ENCODE results near the gene RBM17.

DNA sequence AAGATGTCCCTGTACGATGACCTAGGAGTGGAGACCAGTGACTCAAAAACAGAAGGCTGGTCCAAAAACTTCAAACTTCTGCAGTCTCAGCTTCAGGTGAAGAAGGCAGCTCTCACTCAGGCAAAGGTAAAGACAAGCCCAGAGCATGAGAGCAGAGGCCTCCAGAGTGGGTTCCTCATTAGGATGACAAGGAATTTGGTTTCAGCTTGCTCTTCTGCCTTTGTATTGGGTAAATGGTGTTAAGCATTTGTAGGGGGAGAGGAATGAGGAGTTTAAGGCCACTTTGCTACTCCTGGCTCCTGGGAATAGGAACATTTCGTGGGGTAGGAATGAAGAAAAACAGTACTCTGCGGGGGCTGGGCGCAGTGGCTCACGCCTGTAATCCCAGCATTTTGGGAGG is 8.2 kb downstream of the RBM17 start:
- TF ChIP-seq, protein P1, sequence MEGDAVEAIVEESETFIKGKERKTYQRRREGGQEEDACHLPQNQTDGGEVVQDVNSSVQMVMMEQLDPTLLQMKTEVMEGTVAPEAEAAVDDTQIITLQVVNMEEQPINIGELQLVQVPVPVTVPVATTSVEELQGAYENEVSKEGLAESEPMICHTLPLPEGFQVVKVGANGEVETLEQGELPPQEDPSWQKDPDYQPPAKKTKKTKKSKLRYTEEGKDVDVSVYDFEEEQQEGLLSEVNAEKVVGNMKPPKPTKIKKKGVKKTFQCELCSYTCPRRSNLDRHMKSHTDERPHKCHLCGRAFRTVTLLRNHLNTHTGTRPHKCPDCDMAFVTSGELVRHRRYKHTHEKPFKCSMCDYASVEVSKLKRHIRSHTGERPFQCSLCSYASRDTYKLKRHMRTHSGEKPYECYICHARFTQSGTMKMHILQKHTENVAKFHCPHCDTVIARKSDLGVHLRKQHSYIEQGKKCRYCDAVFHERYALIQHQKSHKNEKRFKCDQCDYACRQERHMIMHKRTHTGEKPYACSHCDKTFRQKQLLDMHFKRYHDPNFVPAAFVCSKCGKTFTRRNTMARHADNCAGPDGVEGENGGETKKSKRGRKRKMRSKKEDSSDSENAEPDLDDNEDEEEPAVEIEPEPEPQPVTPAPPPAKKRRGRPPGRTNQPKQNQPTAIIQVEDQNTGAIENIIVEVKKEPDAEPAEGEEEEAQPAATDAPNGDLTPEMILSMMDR (IDR thresholded peaks at IDR 0.05) = no peak
- TF ChIP-seq POLR2A (IDR thresholded peaks at IDR 0.05) = no peak

All from thyroid gland (tissue), 4 donors.